A549 (cell line): Measurements from ENCODE around the gene RET. TPM values are rescaled to one million over a fixed set of nuclear protein-coding genes. Genes with fewer than 3 reads are reported as not detected.

Source experiments
- ATAC-seq, 2 experiments: fragments of 200-7000 bp in 1 of 2; fragments of >200 bp in 1 of 2; cut with Nextera tagmentation in 1 of 2; cut with Tn5 transposase in 1 of 2; 3 replicates each; pipeline versions ENCODE4 v1.8.0 to v1.9.1; 2018 to 2020; ENCODE audit warnings: mild to moderate bottlenecking in 1 of 2, moderate library complexity in 1 of 2
- CTCF ChIA-PET: fragments of 300-600 bp; sonication (Branson Sonifier 250); formaldehyde crosslinking; extraction: SDS; loops from one replicate; lab custom pipeline; 2021; ENCODE audit warnings: antibody characterized with exemption, inconsistent platforms; lab: Yijun Ruan, JAX
- POLR2A ChIA-PET: fragments of 350-600 bp; formaldehyde crosslinking; extraction: SDS; loops from one replicate; lab custom pipeline; 2021; ENCODE audit warnings: antibody characterized with exemption, inconsistent platforms; lab: Yijun Ruan, JAX
- DNase-seq, 2 experiments: peaks; one replicate each; pipeline versions ENCODE4 v3.0.0 to v3.0.0-alpha.2; 2011 to 2016; ENCODE audit warnings: low read depth in 1 of 2, low spot score in 1 of 2
- FAIRE-seq: peaks from 2 replicates; lab custom pipeline; 2011; peaks lifted over from hg19 to GRCh38; lab: Jason Lieb, UNC
- H3K27ac ChIP-seq, 2 experiments: fragments of >200 bp; sonication (Bioruptor Twin); formaldehyde crosslinking; 3 replicates each; pipeline ENCODE4 v1.5.1; 2016 to 2017
- H3K4me1 ChIP-seq: fragments of >200 bp; sonication (Bioruptor Twin); formaldehyde crosslinking; 3 replicates; pipeline ENCODE4 v1.6.1; 2016
- H3K4me2 ChIP-seq: fragments of >200 bp; sonication (Bioruptor Twin); formaldehyde crosslinking; 3 replicates; pipeline ENCODE4 v1.6.1; 2016
- H3K4me3 ChIP-seq: fragments of >200 bp; sonication (Bioruptor Twin); formaldehyde crosslinking; 3 replicates; pipeline ENCODE4 v1.5.1; 2016
- H3K9me3 ChIP-seq: fragments of >200 bp; sonication (Bioruptor Twin); formaldehyde crosslinking; 3 replicates; pipeline ENCODE4 v1.6.1; 2016
- ATOH8 ChIP-seq: fragments of 250-450 bp; sonication (Bioruptor Pico); IDR thresholded peaks from 2 replicates; pipeline ENCODE4 v1.5.0; 2020; ENCODE audit warnings: low read depth, mild to moderate bottlenecking, moderate library complexity
- CBX2 ChIP-seq: fragments of 200-600 bp; sonication (generic); IDR thresholded peaks from 2 replicates; pipeline ENCODE4 v1.6.1; 2016; ENCODE audit warnings: low read depth, mild to moderate bottlenecking, borderline replicate concordance
- CTCF ChIP-seq: fragments of >200 bp; sonication (Bioruptor Twin); formaldehyde crosslinking; IDR thresholded peaks from 3 replicates; pipeline ENCODE4 v1.5.1; 2016
- EHF ChIP-seq: fragments of 250-450 bp; sonication (Bioruptor Pico); IDR thresholded peaks from 2 replicates; pipeline ENCODE4 v1.5.0; 2020; ENCODE audit warnings: mild to moderate bottlenecking
- EHMT2 ChIP-seq: fragments of 200-600 bp; sonication (generic); IDR thresholded peaks from 2 replicates; pipeline ENCODE4 v1.6.1; 2016; ENCODE audit warnings: antibody characterized with exemption, low read depth, mild to moderate bottlenecking, moderate library complexity
- GATA3 ChIP-seq: IDR thresholded peaks from 2 replicates; pipeline ENCODE4 v1.6.1; 2012; ENCODE audit warnings: borderline replicate concordance
- HDAC2 ChIP-seq: fragments of 200-600 bp; sonication (generic); IDR thresholded peaks from 2 replicates; pipeline ENCODE4 v1.6.1; 2016
- JUNB ChIP-seq: fragments of >200 bp; sonication (Bioruptor Twin); formaldehyde crosslinking; IDR thresholded peaks from 2 replicates; pipeline ENCODE4 v1.6.1; 2016
- MAFK ChIP-seq: fragments of 450-650 bp; IDR thresholded peaks from 2 replicates; pipeline ENCODE4 v1.6.1; 2014; ENCODE audit not compliant: partially characterized antibody
- MAZ ChIP-seq: fragments of 150-350 bp; IDR thresholded peaks from 2 replicates; pipeline ENCODE4 v1.6.1; 2014; ENCODE audit warnings: antibody characterized with exemption, low read depth, low read length, borderline replicate concordance
- NFE2L2 ChIP-seq: fragments of 150-350 bp; conservative IDR thresholded peaks from 2 replicates; pipeline ENCODE4 v1.6.1; 2014; ENCODE audit warnings: low read length
- NR3C1 ChIP-seq: fragments of >200 bp; sonication (Bioruptor Twin); formaldehyde crosslinking; IDR thresholded peaks from 3 replicates; pipeline ENCODE4 v1.6.1; 2017
- PHF8 ChIP-seq: fragments of 200-600 bp; sonication (generic); IDR thresholded peaks from 2 replicates; pipeline ENCODE4 v1.6.1; 2016; ENCODE audit warnings: low read depth, mild to moderate bottlenecking, antibody characterized with exemption, moderate library complexity, borderline replicate concordance
- POLR2A ChIP-seq: IDR thresholded peaks from 2 replicates; pipeline ENCODE4 v1.6.1; 2012; ENCODE audit warnings: mild to moderate bottlenecking, low read length
- POLR2AphosphoS2 ChIP-seq: conservative IDR thresholded peaks from 2 replicates; pipeline ENCODE4 v1.6.1; 2012; ENCODE audit warnings: low read length, improper control_type of control experiment, inconsistent platforms
- RNF2 ChIP-seq: fragments of 200-600 bp; sonication (generic); IDR thresholded peaks from 2 replicates; pipeline ENCODE4 v1.6.1; 2016; ENCODE audit warnings: low read depth, mild to moderate bottlenecking, antibody characterized with exemption, moderate library complexity, borderline replicate concordance
- SMC3 ChIP-seq: fragments of >200 bp; sonication (Bioruptor Twin); formaldehyde crosslinking; IDR thresholded peaks from 3 replicates; pipeline ENCODE4 v1.6.1; 2018; ENCODE audit warnings: inconsistent platforms
- TFCP2L1 ChIP-seq: fragments of 250-450 bp; sonication (Bioruptor Pico); IDR thresholded peaks from 2 replicates; pipeline ENCODE4 v1.5.0; 2021; ENCODE audit warnings: mild to moderate bottlenecking
- USF2 ChIP-seq: fragments of 450-650 bp; IDR thresholded peaks from 2 replicates; pipeline ENCODE4 v1.6.1; 2014; ENCODE audit warnings: antibody characterized with exemption
- ZFP36 ChIP-seq: fragments of 450-650 bp; IDR thresholded peaks from 2 replicates; pipeline ENCODE4 v1.6.1; 2014; ENCODE audit warnings: borderline replicate concordance; ENCODE audit not compliant: partially characterized antibody
- ZNF302 ChIP-seq: fragments of 250-450 bp; sonication (Bioruptor Pico); IDR thresholded peaks from 2 replicates; pipeline ENCODE4 v1.9.0; 2021; ENCODE audit warnings: inconsistent platforms, mild to moderate bottlenecking, moderate library complexity
- WGBS: methylation state at CpG from one replicate; pipeline ENCODE4 v1.1.6; 2017; ENCODE audit errors: missing lambda C conversion rate; 5-methylcytosine and 5-hydroxymethylcytosine counted together
- polyA plus RNA-seq, 4 experiments: library from polyadenylated mRNA; depleted of rRNA in 3 of 4; stranded (reverse); fragments of >200 nt; fragmentation: RNase III in 1 of 4; extraction: RNeasy Plus Mini Kit Qiagen cat#74134 plus additional on column Dnase treatment in 1 of 4; gene quantifications; 2 replicates in 3 of 4; 3 replicates in 1 of 4; pipeline ENCODE4 v1.2.3, GENCODE V29; 2011 to 2017
- TF ChIP-seq, protein P1 (sequence below): fragments of 200-600 bp; sonication (generic); IDR thresholded peaks from 2 replicates; pipeline ENCODE4 v1.6.1; 2016; ENCODE audit warnings: antibody characterized with exemption, mild to moderate bottlenecking, moderate library complexity

RET gene
- polyA plus RNA-seq, 2 of the 4 experiments (the other 2 are of a cell fraction): 0.08 to 0.41 TPM

GRCh38 chr10:43028143-43028542 lies 48.7 kb upstream of the RET start:
- TF ChIP-seq POLR2A (no peak), GATA3 (no peak), MAZ (no peak), POLR2AphosphoS2 (no peak), USF2 (no peak), ZFP36 (no peak), NFE2L2 (no peak), ATOH8 (CRISPR knock-in tag) (no peak), PHF8 (no peak), MAFK (no peak), RNF2 (no peak), JUNB (no peak), HDAC2 (no peak), ZNF302 (no peak)
- CTCF ChIA-PET: interaction anchor here (1.2 kb wide), 1 partner anchor 9 kb away, joined by 3 read pairs; no protein-coding TSS in a partner anchor
- H3K27ac ChIP-seq: no peak overlapping the region
- no peak overlapping the region for H3K4me2 ChIP-seq
- H3K4me1 ChIP-seq: no peaks in the 10 kb centered on the region
- POLR2A ChIA-PET: no interaction called here
- H3K4me3 ChIP-seq: no peak overlapping the region
- no peak for DNase-seq
- no peak for FAIRE-seq
- peaks cover 12% of the 10 kb centered on the region for H3K9me3 ChIP-seq
- ATAC-seq: no peak
- 60% methylated on average over 6 of the region's 6 CpGs for WGBS

DNA sequence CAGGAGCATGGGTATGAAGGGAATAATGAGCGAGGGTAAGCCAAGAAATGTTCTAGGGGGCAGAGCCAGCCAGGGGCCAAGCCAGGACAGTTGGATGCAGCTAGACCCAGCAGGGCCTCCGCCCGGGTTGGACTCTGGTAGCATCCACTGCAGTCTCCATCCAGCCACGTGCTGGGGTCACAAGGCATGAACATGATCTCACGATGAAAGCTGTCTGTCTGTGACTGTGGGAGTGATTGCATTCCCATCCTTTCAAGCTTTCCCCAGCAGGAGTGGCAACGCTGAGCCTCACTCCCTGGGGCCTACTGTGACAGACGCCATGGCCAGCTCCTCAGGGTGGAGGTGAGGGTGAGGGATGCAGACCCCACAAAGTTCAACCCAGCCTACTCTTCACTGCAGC lies 47.8 kb upstream of the RET start:
- POLR2A ChIA-PET: no interaction called here
- H3K27ac ChIP-seq: no peak overlapping the region
- no peak for DNase-seq
- no peak for FAIRE-seq
- CTCF ChIA-PET: no interaction called here
- H3K4me2 ChIP-seq: no peak overlapping the region
- no peak for ATAC-seq
- no peaks in the 10 kb centered on the region for H3K4me1 ChIP-seq
- WGBS: 31% methylated on average over 7 of the region's 7 CpGs
- TF ChIP-seq TFCP2L1 (CRISPR knock-in tag) (no peak), PHF8 (no peak), CBX2 (no peak), EHF (CRISPR knock-in tag) (no peak), EHMT2 (no peak), NR3C1 (no peak), CTCF (no peak), SMC3 (no peak)
- TF ChIP-seq, protein P1, sequence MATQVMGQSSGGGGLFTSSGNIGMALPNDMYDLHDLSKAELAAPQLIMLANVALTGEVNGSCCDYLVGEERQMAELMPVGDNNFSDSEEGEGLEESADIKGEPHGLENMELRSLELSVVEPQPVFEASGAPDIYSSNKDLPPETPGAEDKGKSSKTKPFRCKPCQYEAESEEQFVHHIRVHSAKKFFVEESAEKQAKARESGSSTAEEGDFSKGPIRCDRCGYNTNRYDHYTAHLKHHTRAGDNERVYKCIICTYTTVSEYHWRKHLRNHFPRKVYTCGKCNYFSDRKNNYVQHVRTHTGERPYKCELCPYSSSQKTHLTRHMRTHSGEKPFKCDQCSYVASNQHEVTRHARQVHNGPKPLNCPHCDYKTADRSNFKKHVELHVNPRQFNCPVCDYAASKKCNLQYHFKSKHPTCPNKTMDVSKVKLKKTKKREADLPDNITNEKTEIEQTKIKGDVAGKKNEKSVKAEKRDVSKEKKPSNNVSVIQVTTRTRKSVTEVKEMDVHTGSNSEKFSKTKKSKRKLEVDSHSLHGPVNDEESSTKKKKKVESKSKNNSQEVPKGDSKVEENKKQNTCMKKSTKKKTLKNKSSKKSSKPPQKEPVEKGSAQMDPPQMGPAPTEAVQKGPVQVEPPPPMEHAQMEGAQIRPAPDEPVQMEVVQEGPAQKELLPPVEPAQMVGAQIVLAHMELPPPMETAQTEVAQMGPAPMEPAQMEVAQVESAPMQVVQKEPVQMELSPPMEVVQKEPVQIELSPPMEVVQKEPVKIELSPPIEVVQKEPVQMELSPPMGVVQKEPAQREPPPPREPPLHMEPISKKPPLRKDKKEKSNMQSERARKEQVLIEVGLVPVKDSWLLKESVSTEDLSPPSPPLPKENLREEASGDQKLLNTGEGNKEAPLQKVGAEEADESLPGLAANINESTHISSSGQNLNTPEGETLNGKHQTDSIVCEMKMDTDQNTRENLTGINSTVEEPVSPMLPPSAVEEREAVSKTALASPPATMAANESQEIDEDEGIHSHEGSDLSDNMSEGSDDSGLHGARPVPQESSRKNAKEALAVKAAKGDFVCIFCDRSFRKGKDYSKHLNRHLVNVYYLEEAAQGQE: no peak
- peaks cover 17% of the 10 kb centered on the region for H3K9me3 ChIP-seq
- no peak overlapping the region for H3K4me3 ChIP-seq
